Urinary bladder (tissue), 4 donors: ENCODE measurements around the gene PCDHGA1. TPM values are rescaled to one million over a fixed set of nuclear protein-coding genes. Genes with fewer than 3 reads are reported as not detected.
A peak's percentile ranks its signal among the peaks of the same experiment; 100 is the strongest.
"Not testable (repeated sequence)": the region's sequence is repeated elsewhere in the genome, so short reads cannot be mapped to it uniquely, and the experiment has no call there.

ENCODE experiments used
- DNase-seq: peaks from one replicate; pipeline ENCODE4 v3.0.0-alpha.2; 2015; ENCODE audit errors: extremely low spot score
- H3K27ac ChIP-seq: one replicate; pipeline ENCODE4 v1.5.1; 2013; ENCODE audit warnings: low read depth, mild to moderate bottlenecking, moderate library complexity
- H3K36me3 ChIP-seq: one replicate; pipeline ENCODE4 v1.6.1; 2013; ENCODE audit warnings: mild to moderate bottlenecking, moderate library complexity; ENCODE audit not compliant: insufficient read depth
- H3K4me1 ChIP-seq: one replicate; pipeline ENCODE4 v1.6.1; 2013; ENCODE audit warnings: mild to moderate bottlenecking, moderate library complexity; ENCODE audit not compliant: insufficient read depth
- H3K4me3 ChIP-seq: one replicate; pipeline ENCODE4 v1.5.1; 2013; ENCODE audit warnings: low read depth, low read length
- whole genome bisulfite sequencing: extraction: QIAGEN DNeasy Blood & Tissue Kit; methylation state at CpG from one replicate; pipeline ENCODE4 v1.1.7; 2013; 5-methylcytosine and 5-hydroxymethylcytosine counted together
- polyA plus RNA-seq: library from polyadenylated mRNA; stranded (reverse); fragments of 200-250 nt; gene quantifications from one replicate; pipeline ENCODE4 v1.2.3, GENCODE V29; 2013
- total RNA-seq: library from RNA; depleted of rRNA; stranded (reverse); fragments of >200 nt; gene quantifications from one replicate; pipeline ENCODE4 v1.2.3, GENCODE V29; 2014
- donor health status: healthy with polysubstance abuse.
- donor health status: healthy.

PCDHGA1 gene
- total and polyA plus RNA-seq, 2 donors = 1.2 TPM

DNA sequence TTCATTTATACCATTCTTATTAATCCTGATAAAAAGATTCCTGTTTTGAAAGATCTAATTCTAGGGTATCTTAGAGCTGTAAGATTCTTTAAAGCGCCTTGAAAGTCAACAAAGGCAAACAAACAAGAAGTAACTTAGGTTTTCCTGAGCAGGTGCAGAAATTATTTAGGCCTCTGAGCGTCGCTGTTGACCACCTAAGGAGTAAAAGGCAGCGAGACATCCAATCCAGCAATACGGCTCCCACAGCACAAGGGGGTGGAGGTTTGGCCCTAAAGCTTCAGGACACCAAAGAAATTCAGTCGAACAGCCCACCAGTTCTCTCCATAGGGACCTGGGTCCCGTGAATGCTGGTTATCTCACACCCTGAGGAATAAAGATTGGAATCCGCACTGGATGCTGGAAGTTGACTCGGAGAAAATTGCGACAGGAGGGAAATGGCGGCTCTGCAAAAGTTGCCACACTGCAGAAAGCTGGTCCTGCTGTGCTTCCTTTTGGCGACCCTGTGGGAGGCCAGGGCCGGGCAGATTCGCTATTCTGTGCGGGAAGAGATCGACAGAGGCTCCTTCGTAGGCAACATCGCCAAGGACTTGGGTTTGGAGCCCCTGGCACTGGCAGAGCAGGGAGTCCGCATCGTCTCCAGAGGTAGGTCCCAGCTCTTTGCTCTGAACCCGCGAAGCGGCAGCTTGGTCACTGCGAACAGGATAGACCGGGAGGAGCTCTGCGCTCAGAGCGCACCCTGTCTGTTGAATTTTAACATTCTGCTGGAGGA lies 8.4 kb downstream of the PCDHGA1 start, which contains the start of gene PCDHGA2:
TSS of gene PCDHGA2 (plus strand) at position 223 of the 769 bp plus-strand sequence.
- 9% methylated on average over 27 of the region's 27 CpGs for WGBS
- DNase-seq = no peak
- Histone ChIP-seq H3K27ac (no peak within 1 kb of the TSS), H3K4me1 (no peaks in the 10 kb centered on the region), H3K4me3 (peak within 1 kb of the TSS; percentile 0), H3K36me3 (no peaks in the 10 kb centered on the region)

DNA sequence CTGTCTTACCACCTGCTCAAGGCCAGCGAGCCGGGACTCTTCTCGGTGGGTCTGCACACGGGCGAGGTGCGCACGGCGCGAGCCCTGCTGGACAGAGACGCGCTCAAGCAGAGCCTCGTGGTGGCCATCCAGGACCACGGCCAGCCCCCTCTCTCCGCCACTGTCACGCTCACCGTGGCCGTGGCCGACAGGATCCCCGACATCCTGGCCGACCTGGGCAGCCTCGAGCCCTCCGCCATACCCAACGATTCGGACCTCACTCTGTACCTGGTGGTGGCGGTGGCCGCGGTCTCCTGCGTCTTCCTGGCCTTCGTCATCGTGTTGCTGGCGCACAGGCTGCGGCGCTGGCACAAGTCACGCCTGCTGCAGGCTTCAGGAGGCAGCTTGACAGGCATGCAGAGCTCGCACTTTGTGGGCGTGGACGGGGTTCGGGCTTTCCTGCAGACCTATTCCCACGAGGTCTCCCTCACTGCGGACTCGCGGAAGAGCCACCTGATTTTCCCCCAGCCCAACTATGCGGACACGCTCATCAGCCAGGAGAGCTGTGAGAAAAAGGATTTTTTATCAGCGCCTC lies 10.6 kb downstream of the PCDHGA1 start:
- not testable (repeated sequence) for H3K36me3 ChIP-seq, H3K4me1 ChIP-seq, H3K27ac ChIP-seq, H3K4me3 ChIP-seq, DNase-seq
- 65% methylated on average over 45 of the region's 45 CpGs for WGBS

DNA sequence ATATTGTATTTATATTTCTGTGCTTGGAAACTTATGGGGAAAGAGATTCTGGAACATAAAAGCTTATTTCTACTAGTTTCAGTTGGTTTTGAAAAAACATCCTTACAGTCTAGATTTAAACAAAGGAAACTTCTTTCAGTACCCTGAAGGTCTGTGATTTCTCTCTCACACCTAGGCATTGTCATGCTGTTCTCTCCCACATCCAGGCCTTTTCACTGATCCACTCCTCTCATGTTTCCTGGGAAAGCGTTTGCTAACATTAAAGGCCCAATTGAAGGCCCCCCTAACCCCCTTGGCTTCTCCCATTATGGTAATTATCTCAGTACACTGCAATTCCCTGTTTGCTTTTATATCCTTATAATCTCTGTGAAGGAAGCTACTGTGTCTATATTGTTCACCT lies 12.5 kb downstream of the PCDHGA1 start:
- 16% methylated on average over 1 of the region's 1 CpG for WGBS
- no peaks in the 10 kb centered on the region for H3K36me3 ChIP-seq
- H3K4me1 ChIP-seq = no peaks in the 10 kb centered on the region
- no peak overlapping the region for H3K4me3 ChIP-seq
- H3K27ac ChIP-seq = no peak overlapping the region
- DNase-seq = no peak

DNA sequence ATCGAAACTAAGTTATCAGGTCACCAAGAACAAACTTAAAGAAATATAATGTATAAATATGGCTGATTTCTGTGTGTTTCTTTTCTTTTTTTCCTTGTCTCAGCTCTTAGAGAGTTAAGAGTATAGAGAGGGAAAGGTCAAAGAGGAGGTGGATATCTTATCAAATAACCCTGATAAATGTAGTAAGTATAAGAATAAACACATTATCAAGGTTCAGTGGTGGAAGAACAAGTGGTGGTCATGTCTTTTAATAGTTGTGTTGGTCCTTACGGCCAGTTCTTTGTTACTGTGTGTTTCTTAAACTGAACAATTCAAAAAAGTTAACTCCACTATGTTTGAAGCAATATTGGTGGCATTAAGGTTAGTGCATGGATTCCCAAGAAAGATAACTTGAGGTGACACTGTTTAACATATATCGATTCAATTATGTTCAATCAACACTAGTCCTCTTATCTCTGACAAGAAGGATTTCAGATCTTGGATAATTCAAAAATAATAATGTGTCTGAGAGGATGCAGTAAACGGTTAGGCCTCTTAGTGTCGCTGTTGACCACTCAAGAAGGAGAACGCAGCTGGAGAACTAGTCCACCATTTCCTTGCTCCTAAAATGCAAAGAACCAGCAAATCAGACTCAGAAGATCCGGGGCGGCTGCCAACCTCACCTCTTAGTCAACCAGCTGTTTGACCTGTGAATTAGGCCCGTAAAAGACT lies 13.1 kb downstream of the PCDHGA1 start, which contains the start of gene PCDHGA3:
TSS of gene PCDHGA3 (plus strand) at position 588 of the 711 bp plus-strand sequence. CDS start 205 bp downstream, outside the sequence.
- H3K4me3 ChIP-seq = peak within 1 kb of the TSS; percentile 30
- DNase-seq = no peak
- H3K4me1 ChIP-seq = no peaks in the 10 kb centered on the region
- H3K36me3 ChIP-seq = no peaks in the 10 kb centered on the region
- no peak within 1 kb of the TSS for H3K27ac ChIP-seq
- WGBS = 25% methylated on average over 9 of the region's 9 CpGs

DNA sequence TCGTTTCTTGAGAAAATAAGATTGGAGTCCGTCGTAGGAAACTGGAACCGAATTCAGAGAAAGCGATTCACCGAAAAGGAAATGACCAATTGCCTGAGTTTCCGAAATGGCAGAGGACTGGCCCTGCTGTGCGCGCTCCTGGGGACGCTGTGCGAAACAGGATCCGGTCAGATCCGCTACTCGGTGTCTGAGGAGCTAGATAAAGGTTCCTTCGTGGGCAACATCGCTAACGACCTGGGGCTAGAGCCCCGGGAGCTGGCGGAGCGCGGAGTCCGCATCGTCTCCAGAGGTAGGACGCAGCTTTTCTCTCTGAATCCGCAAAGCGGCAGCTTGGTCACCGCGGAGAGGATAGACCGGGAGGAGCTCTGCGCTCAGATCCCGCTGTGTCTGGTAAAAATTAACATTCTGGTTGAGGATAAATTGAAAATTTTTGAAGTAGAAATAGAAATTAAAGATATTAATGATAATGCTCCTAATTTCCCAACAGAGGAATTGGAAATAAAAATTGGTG lies 13.7 kb downstream of the PCDHGA1 start:
- Histone ChIP-seq H3K4me1 (no peaks in the 10 kb centered on the region), H3K36me3 (no peaks in the 10 kb centered on the region), H3K27ac (no peak overlapping the region), H3K4me3 (peak overlapping the region; percentile 30)
- 21% methylated on average over 31 of the region's 31 CpGs for WGBS
- no peak for DNase-seq

DNA sequence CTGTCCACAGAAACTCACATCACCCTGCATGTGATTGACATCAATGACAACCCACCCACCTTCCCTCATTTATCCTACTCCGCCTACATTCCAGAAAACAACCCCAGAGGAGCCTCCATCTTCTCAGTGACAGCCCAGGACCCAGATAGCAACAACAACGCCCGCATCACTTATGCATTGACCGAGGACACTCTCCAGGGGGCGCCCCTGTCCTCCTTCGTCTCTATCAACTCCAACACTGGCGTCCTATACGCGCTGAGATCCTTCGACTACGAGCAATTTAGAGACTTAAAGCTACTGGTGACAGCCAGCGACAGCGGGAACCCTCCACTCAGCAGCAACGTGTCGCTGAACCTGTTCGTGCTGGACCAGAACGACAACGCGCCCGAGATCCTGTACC lies 15.0 kb downstream of the PCDHGA1 start:
- no peaks in the 10 kb centered on the region for H3K36me3 ChIP-seq
- DNase-seq = no peak
- WGBS = 34% methylated on average over 20 of the region's 20 CpGs
- no peak overlapping the region for H3K27ac ChIP-seq
- no peak overlapping the region for H3K4me3 ChIP-seq
- H3K4me1 ChIP-seq = no peaks in the 10 kb centered on the region

DNA sequence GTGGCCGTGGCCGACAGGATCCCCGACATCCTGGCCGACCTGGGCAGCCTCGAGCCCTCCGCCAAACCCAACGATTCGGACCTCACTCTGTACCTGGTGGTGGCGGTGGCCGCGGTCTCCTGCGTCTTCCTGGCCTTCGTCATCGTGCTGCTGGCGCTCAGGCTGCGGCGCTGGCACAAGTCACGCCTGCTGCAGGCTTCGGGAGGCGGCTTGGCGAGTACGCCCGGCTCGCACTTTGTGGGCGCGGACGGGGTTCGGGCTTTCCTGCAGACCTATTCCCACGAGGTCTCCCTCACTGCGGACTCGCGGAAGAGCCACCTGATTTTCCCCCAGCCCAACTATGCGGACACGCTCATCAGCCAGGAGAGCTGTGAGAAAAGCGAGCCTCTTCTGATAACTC lies 15.7 kb downstream of the PCDHGA1 start:
- H3K27ac ChIP-seq, H3K36me3 ChIP-seq, H3K4me3 ChIP-seq, DNase-seq, H3K4me1 ChIP-seq: not testable (repeated sequence)
- WGBS = 45% methylated on average over 25 of the region's 35 CpGs

DNA sequence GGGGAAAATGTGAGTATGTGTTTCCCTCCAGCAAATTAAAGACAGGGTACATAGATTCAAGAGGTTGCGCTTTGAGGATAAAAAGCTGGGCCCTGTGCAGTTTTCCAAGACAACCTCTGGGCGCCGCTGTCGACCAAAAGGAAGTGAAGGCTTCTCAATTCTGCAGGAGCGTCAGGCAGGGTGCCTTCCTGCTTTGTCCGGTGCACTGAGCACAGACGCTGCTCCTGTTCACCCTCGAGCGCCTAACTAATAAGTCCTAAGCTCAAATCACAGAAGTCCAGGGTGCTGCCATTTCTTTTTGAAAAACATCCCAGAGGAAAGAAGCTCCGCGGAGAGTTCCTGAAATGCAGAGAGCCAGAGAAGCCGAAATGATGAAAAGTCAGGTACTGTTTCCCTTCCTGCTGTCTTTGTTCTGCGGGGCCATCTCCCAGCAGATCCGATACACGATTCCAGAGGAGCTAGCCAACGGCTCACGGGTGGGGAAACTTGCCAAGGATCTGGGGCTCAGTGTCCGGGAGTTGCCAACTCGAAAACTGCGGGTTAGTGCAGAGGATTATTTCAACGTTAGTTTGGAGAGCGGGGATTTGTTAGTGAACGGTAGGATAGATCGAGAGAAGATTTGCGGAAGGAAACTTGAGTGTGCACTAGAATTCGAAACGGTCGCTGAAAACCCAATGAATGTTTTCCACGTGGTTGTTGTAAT lies 19.8 kb downstream of the PCDHGA1 start, which contains the start of gene PCDHGB1:
TSS of gene PCDHGB1 (plus strand) at position 183 of the 703 bp plus-strand sequence. CDS start at position 345, 162 bp downstream.
- H3K4me1 ChIP-seq = no peaks in the 10 kb centered on the region
- no peak within 1 kb of the TSS for H3K4me3 ChIP-seq
- WGBS = 26% methylated on average over 29 of the region's 29 CpGs
- H3K36me3 ChIP-seq = no peaks in the 10 kb centered on the region
- H3K27ac ChIP-seq = no peak within 1 kb of the TSS
- no peak for DNase-seq

DNA sequence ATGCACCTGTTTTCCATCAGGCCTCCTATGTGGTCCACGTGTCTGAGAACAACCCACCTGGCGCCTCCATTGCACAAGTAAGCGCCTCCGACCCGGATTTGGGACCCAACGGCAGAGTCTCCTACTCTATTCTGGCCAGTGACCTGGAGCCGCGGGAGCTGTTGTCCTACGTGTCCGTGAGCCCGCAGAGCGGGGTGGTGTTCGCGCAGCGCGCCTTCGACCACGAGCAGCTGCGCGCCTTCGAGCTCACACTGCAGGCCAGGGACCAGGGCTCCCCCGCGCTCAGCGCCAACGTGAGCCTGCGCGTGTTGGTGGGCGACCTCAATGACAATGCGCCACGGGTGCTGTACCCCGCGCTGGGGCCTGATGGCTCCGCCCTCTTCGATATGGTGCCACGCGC lies 21.3 kb downstream of the PCDHGA1 start:
- H3K36me3 ChIP-seq = no peaks in the 10 kb centered on the region
- H3K4me3 ChIP-seq = no peak overlapping the region
- no peak overlapping the region for H3K27ac ChIP-seq
- H3K4me1 ChIP-seq = no peaks in the 10 kb centered on the region
- DNase-seq = no peak
- WGBS = 33% methylated on average over 32 of the region's 36 CpGs

DNA sequence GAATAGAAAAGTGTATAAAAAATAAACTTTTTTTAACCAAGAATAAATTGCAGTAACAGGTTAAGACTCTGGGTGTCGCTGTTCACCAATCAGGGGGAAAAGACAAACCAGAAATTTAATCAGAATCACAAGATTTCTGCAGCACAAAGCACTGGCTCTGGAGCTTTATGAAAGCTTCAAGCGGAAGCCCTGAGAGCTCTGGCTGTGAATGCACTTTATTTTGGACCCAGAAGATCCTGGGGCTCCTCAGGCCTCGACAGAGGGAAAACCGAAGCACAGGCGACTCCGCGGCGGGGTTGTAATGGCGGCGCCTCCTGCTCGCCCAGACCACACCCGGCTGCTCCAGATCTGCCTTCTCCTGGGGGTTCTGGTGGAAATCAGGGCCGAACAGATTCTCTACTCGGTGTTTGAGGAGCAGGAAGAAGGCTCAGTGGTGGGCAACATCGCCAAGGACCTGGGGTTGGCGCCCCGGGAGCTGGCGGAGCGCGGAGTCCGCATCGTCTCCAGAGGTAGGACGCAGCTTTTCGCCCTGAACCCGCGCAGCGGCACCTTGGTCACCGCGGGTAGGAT lies 24.7 kb downstream of the PCDHGA1 start, which contains the start of gene PCDHGA4:
TSS of gene PCDHGA4 (plus strand) at position 122 of the 570 bp plus-strand sequence. CDS start at position 209, 87 bp downstream.
- Histone ChIP-seq H3K4me3 (peak within 1 kb of the TSS; percentile 10), H3K27ac (no peak within 1 kb of the TSS), H3K4me1 (no peaks in the 10 kb centered on the region), H3K36me3 (no peaks in the 10 kb centered on the region)
- DNase-seq = no peak
- 14% methylated on average over 29 of the region's 29 CpGs for WGBS

DNA sequence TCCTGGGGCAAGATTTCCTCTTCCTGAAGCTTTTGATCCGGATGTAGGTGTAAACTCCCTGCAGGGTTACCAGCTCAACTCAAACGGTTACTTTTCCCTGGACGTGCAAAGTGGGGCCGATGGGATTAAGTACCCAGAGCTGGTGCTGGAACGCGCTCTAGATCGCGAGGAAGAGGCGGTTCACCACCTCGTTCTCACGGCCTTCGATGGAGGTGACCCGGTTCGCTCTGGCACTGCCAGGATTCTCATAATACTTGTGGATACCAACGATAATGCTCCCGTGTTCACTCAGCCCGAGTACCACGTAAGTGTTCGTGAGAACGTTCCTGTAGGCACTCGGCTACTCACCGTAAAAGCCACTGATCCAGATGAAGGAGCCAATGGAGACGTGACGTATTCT lies 25.3 kb downstream of the PCDHGA1 start:
- WGBS = 49% methylated on average over 24 of the region's 24 CpGs
- no peak overlapping the region for H3K4me3 ChIP-seq
- no peaks in the 10 kb centered on the region for H3K4me1 ChIP-seq
- no peaks in the 10 kb centered on the region for H3K36me3 ChIP-seq
- DNase-seq = no peak
- no peak overlapping the region for H3K27ac ChIP-seq

DNA sequence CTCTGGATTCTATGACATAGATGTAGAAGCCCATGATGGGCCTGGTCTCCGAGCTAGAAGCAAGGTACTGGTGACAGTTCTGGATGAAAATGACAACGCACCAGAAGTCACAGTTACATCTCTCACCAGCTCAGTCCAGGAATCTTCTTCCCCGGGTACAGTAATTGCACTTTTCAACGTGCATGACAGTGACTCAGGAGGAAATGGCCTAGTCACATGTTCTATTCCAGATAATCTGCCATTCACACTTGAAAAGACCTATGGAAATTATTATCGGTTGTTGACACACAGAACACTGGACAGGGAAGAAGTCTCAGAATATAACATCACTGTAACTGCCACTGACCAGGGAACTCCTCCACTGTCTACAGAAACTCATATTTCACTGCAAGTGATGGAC lies 25.8 kb downstream of the PCDHGA1 start:
- H3K27ac ChIP-seq = no peak overlapping the region
- 75% methylated on average over 5 of the region's 5 CpGs for WGBS
- DNase-seq = no peak
- H3K4me3 ChIP-seq = no peak overlapping the region
- no peaks in the 10 kb centered on the region for H3K36me3 ChIP-seq
- no peaks in the 10 kb centered on the region for H3K4me1 ChIP-seq

DNA sequence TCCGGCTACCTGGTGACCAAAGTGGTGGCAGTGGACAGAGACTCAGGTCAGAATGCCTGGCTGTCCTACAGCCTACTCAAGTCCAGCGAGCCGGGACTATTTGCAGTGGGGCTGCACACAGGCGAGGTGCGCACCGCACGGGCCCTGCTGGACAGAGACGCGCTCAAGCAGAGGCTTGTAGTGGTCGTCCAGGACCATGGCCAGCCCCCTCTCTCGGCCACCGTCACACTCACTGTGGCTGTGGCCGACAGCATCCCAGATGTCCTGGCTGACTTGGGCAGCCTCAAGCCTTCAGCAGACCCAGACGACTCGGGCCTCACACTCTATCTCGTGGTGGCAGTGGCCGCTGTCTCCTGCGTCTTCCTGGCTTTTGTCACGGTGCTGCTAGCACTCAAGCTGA lies 26.6 kb downstream of the PCDHGA1 start:
- WGBS = 49% methylated on average over 19 of the region's 19 CpGs
- H3K4me1 ChIP-seq = no peaks in the 10 kb centered on the region

More for the DNA sequence above, 26.6 kb downstream of the PCDHGA1 start:
- Histone ChIP-seq H3K36me3 (no peaks in the 10 kb centered on the region), H3K4me3 (no peak overlapping the region), H3K27ac (no peak overlapping the region)
- no peak for DNase-seq
